K562 (cell line): ENCODE measurements around the gene M6PR. TPM values are rescaled to one million over a fixed set of nuclear protein-coding genes. Genes with fewer than 3 reads are reported as not detected.
"Not testable (repeated sequence)": the region's sequence is repeated elsewhere in the genome, so short reads cannot be mapped to it uniquely, and the experiment has no call there.

Experiments used
- AFF1 ChIP-seq, 2 experiments: fragments of 450-650 bp; IDR thresholded peaks; 2 replicates each; pipeline ENCODE4 v1.6.1; 2018; ENCODE audit warnings: mild to moderate bottlenecking in 2 of 2, low read depth in 1 of 2; ENCODE audit not compliant: partially characterized antibody in 2 of 2
- NR2C2 ChIP-seq, 2 experiments: fragments of 200-800 bp in 1 of 2; sonication (Bioruptor generic) in 1 of 2; sonication (generic) in 1 of 2; formaldehyde crosslinking in 1 of 2; IDR thresholded peaks; 2 replicates each; pipeline versions ENCODE4 v1.6.1 to v1.8.0; 2016 to 2022; ENCODE audit warnings: mild to moderate bottlenecking in 1 of 2, missing compliant biosample characterization in 1 of 2, missing genetic modification characterization in 1 of 2, missing genetic modification reagents in 1 of 2
- ZNF407 ChIP-seq: fragments of 450-650 bp; IDR thresholded peaks from 2 replicates; pipeline ENCODE4 v1.6.1; 2016; ENCODE audit warnings: low read depth
- polyA plus RNA-seq, 8 experiments: library from polyadenylated mRNA; depleted of rRNA in 4 of 8; stranded (reverse) in 5 of 8; unstranded in 3 of 8; fragments of >200 nt; fragmentation: Nextera tagmentation in 2 of 8; fragmentation: Illumina TruSeq in 1 of 8; extraction: Ambion mirVana in 2 of 8; extraction: Trizol in 1 of 8; gene quantifications; 2 replicates each; pipeline versions ENCODE4 v1.2.1 to v1.2.3, GENCODE V29; 2011 to 2014; ENCODE audit warnings: inconsistent platforms in 1 of 8, missing spikeins in 1 of 8
- total RNA-seq, 7 experiments: library from RNA; depleted of rRNA in 6 of 7; stranded (reverse); fragments of >200 nt in 6 of 7; fragmentation: Illumina TruSeq in 2 of 7; extraction: Trizol in 2 of 7; gene quantifications; 2 replicates each; pipeline versions ENCODE4 v1.2.1 to v1.2.3, GENCODE V29; 2011 to 2021; ENCODE audit warnings: low replicate concordance in 1 of 7

The M6PR gene
- total and polyA plus RNA-seq, 9 of the 15 experiments (the other 6 are each of a cell fraction or from before 2014, with no cell fraction given): 78.6 to 159 (median 112) TPM

DNA sequence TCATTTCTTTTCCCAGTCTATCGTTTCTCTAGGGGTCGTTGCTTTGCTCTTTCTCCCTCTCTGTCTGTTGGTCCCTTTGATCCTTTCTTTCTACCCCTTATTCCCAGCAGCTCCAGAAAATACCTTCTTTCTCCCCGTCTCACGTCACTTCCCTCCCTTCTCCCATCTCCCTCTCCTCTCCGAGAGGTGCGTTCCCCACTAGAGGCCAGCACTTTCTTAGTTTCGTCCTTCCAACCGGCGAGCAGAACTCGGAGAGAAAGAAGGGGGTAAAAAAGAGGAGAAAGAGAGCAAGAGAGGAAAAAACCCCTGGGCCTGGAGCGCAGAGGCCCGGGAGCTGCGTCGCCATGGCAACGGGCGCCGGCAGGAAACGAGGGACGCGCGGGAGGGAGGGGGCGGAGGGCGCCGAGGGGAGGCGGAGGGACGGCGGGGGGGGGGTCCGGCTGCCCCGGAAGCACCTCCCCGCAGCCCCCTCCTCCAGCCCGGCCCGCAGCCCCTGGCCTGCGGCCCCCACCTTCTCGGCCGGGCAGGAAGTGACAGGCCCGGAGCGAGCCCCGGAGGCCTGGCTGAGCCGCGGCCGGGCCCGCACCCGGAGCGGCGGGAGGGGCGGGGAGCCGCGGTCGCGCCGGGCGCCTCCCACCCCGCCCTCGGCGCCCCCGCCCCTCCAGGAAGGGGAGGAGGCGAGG lies 35.3 kb downstream of the M6PR start, which contains the start of gene PHC1 (continued):
- TF ChIP-seq AFF1 (IDR thresholded peaks at IDR 0.05; ENCODE audit: low read depth in 1 of 2, partially characterized antibody in 2 of 2) (peak in 1 of 2 experiments; percentile 30), ZNF407 (peak; percentile 51; the same call in 1 of the 2 replicates), NR2C2 (tag; IDR thresholded peaks at IDR 0.05) (peak; percentile 91)
- TF ChIP-seq NR2C2 (CRISPR knock-in tag; IDR thresholded peaks at IDR 0.05): not testable (repeated sequence)
